Prostate gland (tissue), 2 donors: Measurements from ENCODE around the gene SGCA.

Experiments used
- POLR2A ChIP-seq: fragments of 450-650 bp; IDR thresholded peaks from one replicate; pipeline ENCODE4 v1.6.1; 2016; ENCODE audit warnings: antibody characterized with exemption, mild to moderate bottlenecking
- POLR2AphosphoS5 ChIP-seq: sonication (generic); formaldehyde crosslinking; IDR thresholded peaks from one replicate; pipeline ENCODE4 v1.6.1; 2017; ENCODE audit warnings: antibody characterized with exemption
- TF ChIP-seq, protein P1 (sequence below), 4 experiments: fragments of 200-600 bp in 2 of 4; fragments of 450-650 bp in 2 of 4; sonication (generic) in 2 of 4; IDR thresholded peaks; 1 replicate in 3 of 4; 2 replicates in 1 of 4; pipeline ENCODE4 v1.5.1; 2016 to 2019; ENCODE audit warnings: antibody characterized with exemption in 4 of 4, mild to moderate bottlenecking in 2 of 4, moderate library complexity in 2 of 4

DNA sequence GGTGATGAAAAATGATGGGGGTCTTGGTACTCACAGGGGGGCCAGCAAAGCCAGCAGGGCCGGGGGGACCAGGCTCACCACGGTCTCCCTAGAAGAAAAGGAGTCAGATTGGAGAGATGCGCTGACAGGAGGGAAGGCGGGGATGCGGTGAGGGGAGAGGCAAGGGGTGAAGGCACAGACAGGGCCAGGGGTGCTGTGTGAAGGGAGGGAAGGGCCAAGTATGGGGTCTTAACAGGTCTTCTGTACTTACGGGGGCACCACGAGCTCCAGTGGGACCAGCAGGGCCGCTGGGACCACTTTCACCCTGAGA, 24.4 kb downstream of the SGCA start:
- no peak for TF ChIP-seq POLR2A
- TF ChIP-seq POLR2AphosphoS5, result no peak
- TF ChIP-seq, protein P1, sequence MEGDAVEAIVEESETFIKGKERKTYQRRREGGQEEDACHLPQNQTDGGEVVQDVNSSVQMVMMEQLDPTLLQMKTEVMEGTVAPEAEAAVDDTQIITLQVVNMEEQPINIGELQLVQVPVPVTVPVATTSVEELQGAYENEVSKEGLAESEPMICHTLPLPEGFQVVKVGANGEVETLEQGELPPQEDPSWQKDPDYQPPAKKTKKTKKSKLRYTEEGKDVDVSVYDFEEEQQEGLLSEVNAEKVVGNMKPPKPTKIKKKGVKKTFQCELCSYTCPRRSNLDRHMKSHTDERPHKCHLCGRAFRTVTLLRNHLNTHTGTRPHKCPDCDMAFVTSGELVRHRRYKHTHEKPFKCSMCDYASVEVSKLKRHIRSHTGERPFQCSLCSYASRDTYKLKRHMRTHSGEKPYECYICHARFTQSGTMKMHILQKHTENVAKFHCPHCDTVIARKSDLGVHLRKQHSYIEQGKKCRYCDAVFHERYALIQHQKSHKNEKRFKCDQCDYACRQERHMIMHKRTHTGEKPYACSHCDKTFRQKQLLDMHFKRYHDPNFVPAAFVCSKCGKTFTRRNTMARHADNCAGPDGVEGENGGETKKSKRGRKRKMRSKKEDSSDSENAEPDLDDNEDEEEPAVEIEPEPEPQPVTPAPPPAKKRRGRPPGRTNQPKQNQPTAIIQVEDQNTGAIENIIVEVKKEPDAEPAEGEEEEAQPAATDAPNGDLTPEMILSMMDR (IDR thresholded peaks at IDR 0.05), result no peak
